Testis (tissue), 3 donors: ENCODE data around the gene MROH9. TPM values are rescaled to one million over a fixed set of nuclear protein-coding genes. Genes with fewer than 3 reads are reported as not detected.
"Not testable (repeated sequence)": the region's sequence is repeated elsewhere in the genome, so short reads cannot be mapped to it uniquely, and the experiment has no call there.

Experiments
- DNase-seq: peaks from one replicate; pipeline ENCODE4 v3.0.0-alpha.2; 2019
- H3K27ac ChIP-seq, 2 donors: fragments of 200-600 bp; sonication (generic); one replicate each; pipeline ENCODE4 v1.5.1; 2019
- H3K27me3 ChIP-seq: fragments of 200-600 bp; sonication (generic); one replicate; pipeline ENCODE4 v1.5.1; 2019
- H3K36me3 ChIP-seq: fragments of 200-600 bp; sonication (generic); one replicate; pipeline ENCODE4 v1.5.1; 2017; ENCODE audit warnings: low read depth; ENCODE audit errors: missing control alignments
- H3K4me1 ChIP-seq: fragments of 200-600 bp; sonication (generic); one replicate; pipeline ENCODE4 v1.5.1; 2019
- H3K4me3 ChIP-seq, 2 donors: fragments of 200-600 bp; sonication (generic); one replicate each; pipeline ENCODE4 v1.5.1; 2017 to 2019
- H3K9me3 ChIP-seq: fragments of 200-600 bp; sonication (generic); one replicate; pipeline ENCODE4 v1.5.1; 2017
- CTCF ChIP-seq, 3 experiments: fragments of 450-650 bp in 2 of 3; fragments of 200-600 bp in 1 of 3; sonication (generic) in 1 of 3; IDR thresholded peaks; one replicate each; pipeline ENCODE4 v1.5.1; 2016 to 2019; ENCODE audit warnings: antibody characterized with exemption in 3 of 3, mild to moderate bottlenecking in 2 of 3, moderate library complexity in 1 of 3
- POLR2A ChIP-seq: fragments of 450-650 bp; IDR thresholded peaks from one replicate; pipeline ENCODE4 v1.6.1; 2017; ENCODE audit warnings: antibody characterized with exemption, mild to moderate bottlenecking, moderate library complexity
- WGBS, 2 donors: methylation state at CpG; one replicate each; pipeline ENCODE4 v1.1.5; 2018; 5-methylcytosine and 5-hydroxymethylcytosine counted together
- intact Hi-C: fragments of 100-400 bp; cut with DNase I; formaldehyde crosslinking; loops from one replicate; pipeline ENCODE4 v1.15.1; 2023; ENCODE audit warnings: low total_unique reads
- polyA plus RNA-seq: library from polyadenylated mRNA; stranded (reverse); fragments of 350-450 nt; fragmentation: Illumina TruSeq; extraction: RNeasy Lipid Tissue Mini Kit (QIAGEN cat#74804); gene quantifications from one replicate; pipeline ENCODE4 v1.2.3, GENCODE V29; 2014; ENCODE audit warnings: low read depth, low replicate concordance; ENCODE audit not compliant: insufficient read depth
- total RNA-seq, 2 donors: library from RNA; depleted of rRNA; stranded (reverse); fragments of >200 nt; gene quantifications; one replicate each; pipeline ENCODE4 v1.2.3, GENCODE V29; 2016

The MROH9 gene
- total and polyA plus RNA-seq, 3 donors from 2014 or later, result 1.1 to 2.8 (median 2.3) TPM

DNA sequence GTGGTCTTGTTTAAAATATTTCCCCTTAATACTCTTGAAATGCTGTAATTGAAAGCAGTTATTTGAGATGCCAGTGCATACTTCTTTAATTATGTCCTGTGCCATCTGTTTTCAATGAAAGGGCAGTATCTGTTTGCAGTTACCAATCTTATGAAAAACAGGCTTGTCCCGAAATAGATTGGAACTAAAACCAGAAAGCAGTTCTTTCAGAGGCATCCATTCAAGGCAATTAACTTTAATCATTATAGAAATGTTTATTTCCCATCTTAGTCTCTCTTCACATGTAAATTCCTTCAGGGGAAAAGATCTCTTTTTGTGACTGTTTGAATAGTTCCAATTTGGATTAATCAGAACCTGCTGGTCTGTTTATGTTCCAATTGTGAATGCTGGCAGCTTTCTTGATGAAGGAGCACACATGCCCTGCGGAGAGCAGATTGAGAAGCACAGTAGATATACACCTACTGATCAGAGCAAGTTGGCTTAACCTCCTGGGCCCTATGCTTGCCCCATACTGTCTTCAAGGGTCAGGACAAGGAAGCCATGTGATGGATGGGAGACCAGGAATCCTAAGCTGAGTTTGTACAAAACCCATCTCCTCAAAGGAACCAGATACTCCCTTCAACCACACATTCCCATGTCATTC is 41.6 kb upstream of the MROH9 start:
- 72 to 77% methylated on average over 2 of the region's 2 CpGs for WGBS, 2 donors
- intact Hi-C loops, result no loop called here
- H3K4me1 ChIP-seq, result no peaks in the 10 kb centered on the region
- no peaks in the 10 kb centered on the region for H3K36me3 ChIP-seq
- H3K27ac ChIP-seq, result no peak overlapping the region
- TF ChIP-seq CTCF (IDR thresholded peaks at IDR 0.05) (no peak), POLR2A (no peak)
- no peaks in the 10 kb centered on the region for H3K27me3 ChIP-seq
- no peak overlapping the region for H3K4me3 ChIP-seq
- no peaks in the 10 kb centered on the region for H3K9me3 ChIP-seq
- DNase-seq, result no peak

- intact Hi-C loops, result no loop called here
These were observed 31.4 kb upstream of the MROH9 start for GRCh38 chr1:170903961-170904360.

GRCh38 chr1:170908942-170909341 is 26.4 kb upstream of the MROH9 start:
- Histone ChIP-seq H3K36me3 (no peaks in the 10 kb centered on the region), H3K4me3 (no peak overlapping the region), H3K9me3 (no peaks in the 10 kb centered on the region), H3K27ac (no peak overlapping the region), H3K27me3 (no peaks in the 10 kb centered on the region), H3K4me1 (no peaks in the 10 kb centered on the region)
- 81 to 92% methylated on average over 1 of the region's 1 CpG for WGBS, 2 donors
- intact Hi-C loops, result no loop called here
- TF ChIP-seq CTCF (IDR thresholded peaks at IDR 0.05), result no peak
- no peak for TF ChIP-seq POLR2A
- DNase-seq, result no peak

More at GRCh38 chr1:170903961-170904360, 31.4 kb upstream of the MROH9 start:
- TF ChIP-seq POLR2A, result no peak
- TF ChIP-seq CTCF (IDR thresholded peaks at IDR 0.05), result no peak
- H3K27me3 ChIP-seq, result no peaks in the 10 kb centered on the region
- H3K36me3 ChIP-seq, result no peaks in the 10 kb centered on the region
- no peaks in the 10 kb centered on the region for H3K9me3 ChIP-seq
- H3K27ac ChIP-seq, result no peak overlapping the region
- no peak for DNase-seq
- WGBS, 2 donors, result 78 to 86% methylated on average over 1 of the region's 1 CpG
- H3K4me3 ChIP-seq, result no peak overlapping the region
- no peaks in the 10 kb centered on the region for H3K4me1 ChIP-seq

- Histone ChIP-seq H3K9me3 (no peaks in the 10 kb centered on the region), H3K36me3 (no peaks in the 10 kb centered on the region), H3K4me3 (no peak overlapping the region), H3K27me3 (no peaks in the 10 kb centered on the region), H3K4me1 (no peaks in the 10 kb centered on the region), H3K27ac (no peak overlapping the region)
- no peak for TF ChIP-seq POLR2A
- TF ChIP-seq CTCF (IDR thresholded peaks at IDR 0.05), result no peak
- no peak for DNase-seq
- intact Hi-C loops, result no loop called here
These were observed 25.1 kb upstream of the MROH9 start for GRCh38 chr1:170910273-170910672.

GRCh38 chr1:170917373-170917772 is 18.0 kb upstream of the MROH9 start:
- H3K9me3 ChIP-seq, result no peaks in the 10 kb centered on the region
- no peaks in the 10 kb centered on the region for H3K4me1 ChIP-seq
- intact Hi-C loops, result no loop called here
- whole genome bisulfite sequencing, 2 donors, result 76 to 80% methylated on average over 3 of the region's 3 CpGs
- TF ChIP-seq CTCF (IDR thresholded peaks at IDR 0.05) (no peak), POLR2A (no peak)
- H3K27me3 ChIP-seq, result no peaks in the 10 kb centered on the region
- H3K27ac ChIP-seq, result no peak overlapping the region
- no peak overlapping the region for H3K4me3 ChIP-seq
- no peaks in the 10 kb centered on the region for H3K36me3 ChIP-seq
- DNase-seq, result no peak

- 72 to 82% methylated on average over 1 of the region's 1 CpG for WGBS, 2 donors
- DNase-seq, result not testable (repeated sequence)
These were observed 10.7 kb upstream of the MROH9 start for GRCh38 chr1:170924656-170925055.

More at GRCh38 chr1:170924656-170925055, 10.7 kb upstream of the MROH9 start:
- H3K9me3 ChIP-seq, H3K4me3 ChIP-seq, H3K36me3 ChIP-seq, intact Hi-C loops, H3K4me1 ChIP-seq, H3K27me3 ChIP-seq, H3K27ac ChIP-seq: not testable (repeated sequence)
